Embryonic facial prominence (tissue), 1 donor: ENCODE results near the gene SLC39A2.
"Not testable (repeated sequence)": the region's sequence is repeated elsewhere in the genome, so short reads cannot be mapped to it uniquely, and the experiment has no call there.

Experiments used
- DNase-seq: peaks from one replicate; pipeline ENCODE4 v3.0.0-alpha.2; 2016; ENCODE audit errors: extremely low spot score

The SLC39A2 gene, protein sequence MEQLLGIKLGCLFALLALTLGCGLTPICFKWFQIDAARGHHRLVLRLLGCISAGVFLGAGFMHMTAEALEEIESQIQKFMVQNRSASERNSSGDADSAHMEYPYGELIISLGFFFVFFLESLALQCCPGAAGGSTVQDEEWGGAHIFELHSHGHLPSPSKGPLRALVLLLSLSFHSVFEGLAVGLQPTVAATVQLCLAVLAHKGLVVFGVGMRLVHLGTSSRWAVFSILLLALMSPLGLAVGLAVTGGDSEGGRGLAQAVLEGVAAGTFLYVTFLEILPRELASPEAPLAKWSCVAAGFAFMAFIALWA

GRCh38 chr14:20998674-20999366, at the start of gene SLC39A2:
Gene SLC39A2, plus strand, starts transcription at chr14:20999293. Its CDS starts 154 bp downstream, at chr14:20999447.
- DNase-seq = no peak

DNA sequence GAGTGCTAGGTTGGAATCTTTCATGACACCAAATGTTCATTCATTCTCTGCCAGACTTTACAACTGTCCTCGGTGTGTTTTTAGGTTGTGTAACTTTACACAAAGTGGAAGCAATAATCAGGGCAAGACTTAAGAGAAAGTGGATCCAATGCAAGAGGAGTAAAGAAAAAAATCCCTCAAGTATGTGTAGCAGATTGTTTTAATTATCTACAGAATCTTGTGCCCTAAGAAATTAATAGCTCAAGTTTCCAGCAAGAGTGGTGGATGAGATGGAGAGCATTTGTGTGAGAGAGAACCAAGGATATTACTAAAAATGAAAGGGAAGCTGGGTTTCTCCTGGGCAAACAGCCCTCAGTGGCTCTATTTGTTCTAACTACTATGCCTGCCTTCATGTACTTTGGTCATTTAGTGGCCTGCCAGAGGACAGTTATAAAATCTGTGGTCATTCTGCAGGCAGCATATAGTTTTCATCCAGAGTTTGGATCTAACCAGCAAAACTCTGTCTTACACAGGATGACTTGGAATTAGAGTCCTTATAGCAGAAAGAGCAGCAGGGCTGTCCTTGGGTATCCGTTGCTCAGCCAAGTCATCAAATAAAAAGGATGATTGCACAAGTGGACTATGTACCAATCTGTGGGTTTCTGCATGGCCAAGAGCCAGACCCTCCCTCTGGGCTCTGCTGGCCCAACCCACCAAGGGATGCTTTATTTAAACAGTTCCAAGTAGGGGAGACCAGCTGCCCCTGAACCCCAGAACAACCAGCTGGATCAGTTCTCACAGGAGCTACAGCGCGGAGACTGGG, 44.2 kb upstream of the SLC39A2 start, which contains the start of gene RNASE2:
RNASE2 (plus strand) TSS at position 752 of the 802 bp plus-strand sequence. CDS start 285 bp downstream, outside the sequence.
- DNase-seq = not testable (repeated sequence)

GRCh38 chr14:20955538-20955873, 43.6 kb upstream of the SLC39A2 start:
- not testable (repeated sequence) for DNase-seq

GRCh38 chr14:20956376-20956976, 42.6 kb upstream of the SLC39A2 start:
- no peak for DNase-seq

DNA sequence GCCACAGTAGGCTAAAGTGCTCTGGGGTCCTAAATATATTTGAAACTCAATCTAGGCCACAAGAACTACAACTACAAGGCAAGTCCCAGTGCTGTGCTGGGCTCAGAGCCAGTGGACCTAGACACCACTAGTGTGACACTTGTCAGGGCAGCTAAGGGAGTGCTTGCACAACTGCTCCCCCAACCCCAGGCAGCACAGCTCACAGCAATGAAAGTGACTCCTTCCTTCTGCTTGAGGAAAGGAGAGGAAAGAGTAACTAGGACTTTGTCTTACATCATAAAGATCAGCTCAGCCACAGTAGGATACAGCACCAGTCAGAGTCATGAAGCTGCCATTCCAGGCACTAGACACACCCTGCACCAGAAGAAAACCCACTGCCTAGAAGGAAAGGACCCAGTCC, 40.1 kb upstream of the SLC39A2 start:
- DNase-seq = not testable (repeated sequence)

DNA sequence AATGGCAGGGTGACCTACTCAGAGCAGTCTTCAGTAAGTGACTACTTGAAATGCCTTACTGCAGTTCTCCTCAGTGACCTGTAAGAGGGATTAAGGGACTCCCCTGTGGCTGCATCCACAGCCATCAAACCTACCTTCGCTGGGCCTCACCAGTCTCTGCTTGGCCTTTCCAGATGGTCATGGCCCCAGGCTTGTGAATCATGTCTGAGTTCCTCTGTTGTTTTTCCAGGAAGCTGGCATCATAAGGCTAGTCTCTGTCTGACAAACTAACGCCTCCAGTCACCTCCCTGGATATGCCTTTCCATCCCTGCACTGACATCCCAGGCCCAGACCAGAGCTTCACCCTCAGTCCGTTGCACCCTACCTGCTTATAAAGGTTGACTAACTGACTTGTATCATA, 29.8 kb upstream of the SLC39A2 start:
- no peak for DNase-seq

GRCh38 chr14:20970647-20970982, 28.5 kb upstream of the SLC39A2 start:
- no peak for DNase-seq

DNA sequence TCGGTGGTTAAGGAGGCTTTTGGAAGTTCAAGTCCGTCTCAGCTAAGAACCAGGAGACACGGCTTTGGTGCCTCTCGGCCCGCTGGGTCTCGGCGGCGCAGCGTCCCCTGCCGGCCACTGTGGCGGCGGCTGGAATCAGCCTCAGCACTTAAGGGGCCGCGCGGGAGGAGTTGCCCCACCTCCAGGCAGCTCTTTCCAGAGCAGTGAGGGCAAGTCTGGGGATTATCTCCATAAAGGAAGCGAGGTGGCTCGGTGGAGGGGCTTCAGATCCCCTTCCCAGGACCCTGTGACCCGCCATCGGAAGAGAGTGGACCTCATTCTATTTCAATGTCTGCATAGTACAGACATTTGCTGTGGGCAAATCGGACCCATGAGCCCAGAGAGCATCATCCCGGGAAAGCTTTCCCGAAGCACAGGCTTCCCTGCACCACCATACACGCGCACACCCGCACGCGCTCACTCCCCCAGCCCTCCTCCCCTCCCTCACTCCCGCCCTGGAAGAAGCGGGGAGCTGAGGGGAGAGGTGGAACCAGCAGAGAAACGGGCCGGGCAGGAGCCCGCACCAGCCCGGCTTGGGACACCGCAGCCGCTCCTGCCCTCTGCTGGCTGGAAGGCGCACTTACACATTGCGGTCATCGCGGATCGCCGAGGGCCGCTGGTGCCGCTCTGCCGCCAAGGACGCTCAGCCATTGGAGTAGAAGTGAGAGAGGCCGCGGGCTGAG, 27.9 kb upstream of the SLC39A2 start:
- DNase-seq = peak; percentile 82

GRCh38 chr14:20971705-20972021, 27.4 kb upstream of the SLC39A2 start:
- no peak for DNase-seq

GRCh38 chr14:20973501-20973900, 25.6 kb upstream of the SLC39A2 start:
- DNase-seq = no peak

GRCh38 chr14:20976291-20976690, 22.8 kb upstream of the SLC39A2 start:
- no peak for DNase-seq

- no peak for DNase-seq
Measured at GRCh38 chr14:20978687-20979086, 20.4 kb upstream of the SLC39A2 start.

DNA sequence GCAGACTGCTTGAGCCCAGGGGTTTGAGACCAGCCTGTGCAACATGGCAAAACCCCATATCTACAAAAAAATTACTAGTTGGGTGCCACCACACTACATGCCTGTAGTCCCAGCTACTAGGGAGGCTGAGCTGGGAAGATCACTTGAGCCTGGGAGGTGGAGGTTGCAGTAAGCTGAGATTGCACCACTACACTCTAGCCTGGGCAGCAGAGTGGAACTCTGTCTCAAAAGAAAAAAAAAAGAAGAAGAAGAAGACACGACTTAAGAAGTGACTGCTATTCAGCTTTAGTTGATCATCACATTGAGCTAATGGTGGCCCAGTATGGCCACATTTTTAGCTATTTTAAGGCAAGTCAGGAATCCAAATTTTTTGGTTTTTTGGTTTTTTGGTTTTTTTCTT, 18.2 kb upstream of the SLC39A2 start:
- no peak for DNase-seq

- no peak for DNase-seq
Measured at GRCh38 chr14:20982646-20983369, 16.3 kb upstream of the SLC39A2 start.

GRCh38 chr14:20985650-20986049, 13.4 kb upstream of the SLC39A2 start:
- not testable (repeated sequence) for DNase-seq

- DNase-seq = no peak
Measured at GRCh38 chr14:20986811-20987210, 12.3 kb upstream of the SLC39A2 start.

- no peak for DNase-seq
Measured at GRCh38 chr14:20988717-20989470, 10.2 kb upstream of the SLC39A2 start.

DNA sequence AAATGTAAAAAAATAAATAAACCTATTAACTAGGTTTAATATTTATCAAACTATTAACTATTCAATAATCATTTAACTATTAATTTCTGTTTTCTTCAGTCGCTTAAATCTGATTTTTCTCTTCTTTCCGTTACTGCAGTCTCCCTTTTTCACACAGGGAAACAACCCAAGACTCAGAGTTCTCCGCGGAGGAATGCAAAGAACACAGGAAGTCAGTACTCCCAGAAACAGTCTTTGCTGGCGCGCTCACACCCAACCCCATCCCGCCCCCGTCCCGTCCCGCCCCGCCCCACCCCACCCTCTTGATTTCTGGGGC, 9.7 kb upstream of the SLC39A2 start:
- no peak for DNase-seq

DNA sequence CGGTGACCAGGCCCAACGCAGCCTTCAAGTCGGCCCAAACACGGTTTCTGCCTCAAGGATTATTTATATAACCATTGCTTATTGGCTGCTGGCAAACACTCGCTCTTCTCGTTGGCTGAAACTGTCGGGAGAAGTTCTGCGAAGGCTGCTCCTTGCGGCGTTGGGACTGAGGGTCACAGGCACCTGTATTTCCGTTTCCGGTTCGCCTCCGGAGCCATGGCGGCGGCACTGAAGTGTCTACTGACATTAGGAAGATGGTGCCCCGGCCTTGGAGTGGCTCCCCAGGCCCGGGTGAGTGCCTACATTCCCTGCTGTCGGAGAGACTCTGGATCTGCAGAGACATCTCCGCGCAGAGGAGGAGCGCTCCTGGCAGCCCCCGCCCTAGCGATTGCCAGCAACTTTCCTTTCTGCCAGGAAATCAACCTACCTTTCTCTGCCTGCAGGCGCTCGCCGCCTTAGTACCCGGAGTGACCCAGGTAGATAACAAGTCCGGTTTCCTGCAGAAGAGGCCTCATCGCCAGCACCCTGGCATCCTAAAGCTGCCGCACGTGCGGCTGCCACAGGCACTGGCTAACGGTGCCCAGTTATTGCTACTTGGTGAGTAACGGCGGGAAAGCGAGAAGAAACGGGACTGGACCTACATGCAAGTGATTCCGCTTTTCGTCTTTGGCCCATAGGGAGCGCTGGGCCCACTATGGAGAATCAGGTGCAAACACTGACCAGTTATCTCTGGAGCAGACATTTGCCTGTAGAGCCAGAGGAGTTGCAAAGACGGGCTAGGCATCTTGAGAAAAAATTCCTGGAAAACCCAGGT, 9.1 kb upstream of the SLC39A2 start, which contains the start of gene METTL17:
METTL17 (plus strand) TSS at position 194 of the 814 bp plus-strand sequence; CDS start at position 217, 23 bp downstream.
- peak; percentile 94 for DNase-seq
